ENCODE measurements around the gene LRRC23. TPM values are rescaled to one million over a fixed set of nuclear protein-coding genes. Genes with fewer than 3 reads are reported as not detected.

Gene LRRC23
- total and polyA plus RNA-seq, 9 of the 15 experiments (the other 6 are each of a cell fraction or from before 2014, with no cell fraction given): 2.2 to 7.0 (median 3.0) TPM

DNA sequence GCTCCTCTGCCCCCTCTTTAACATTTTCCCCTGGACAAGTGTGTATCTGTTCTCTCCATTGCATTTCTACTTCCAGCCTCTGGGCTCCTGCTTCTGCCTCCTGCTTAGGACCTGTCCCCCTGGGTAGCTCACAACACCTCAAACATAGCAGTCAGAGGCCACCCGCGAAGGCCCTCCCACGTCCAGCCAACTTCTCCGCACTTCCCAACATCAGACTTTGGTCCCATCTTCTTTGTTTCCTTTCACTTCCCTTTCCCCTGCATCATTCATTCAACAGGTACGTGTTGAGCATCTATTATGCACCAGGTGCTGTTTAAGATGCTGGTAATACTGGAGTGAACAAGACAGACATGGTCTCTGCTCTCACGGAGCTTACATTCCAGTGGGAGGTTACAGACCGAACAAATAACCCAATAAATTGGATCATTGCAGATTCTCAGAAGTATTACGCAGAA, 42.3 kb downstream of the LRRC23 start:
- no peaks in the 10 kb centered on the region for H3K27me3 ChIP-seq (ENCODE audit: control insufficient read depth in 2 of 2, insufficient read depth in 2 of 2, low read length in 2 of 2)
- in situ Hi-C loops (cut with MboI) (no loop called here), intact Hi-C loops (cut with micrococcal nuclease) (loop anchor here (1.0 kb wide), 1 partner anchor 13 kb away; no protein-coding TSS in a partner anchor)
- no peaks in the 10 kb centered on the region for H4K20me1 ChIP-seq (replicated peaks; ENCODE audit: control insufficient read depth, insufficient read depth, low read length)
- ChIA-PET CTCF (ENCODE audit: low intra/inter-chr PET ratio) (interaction anchor here (1.2 kb wide), 1 partner anchor 18 kb away, joined by 4 read pairs; no protein-coding TSS in a partner anchor), POLR2A (interaction anchor here (0.5 to 6.3 kb wide), 7 partner anchors 12 to 164 kb away, joined by 3 to 98 read pairs (median 4); partner anchors contain the start of gene ATN1)
- DNase-seq (ENCODE audit: extremely low read depth in 1 of 4, low spot score in 3 of 4) (no peak), FAIRE-seq (peak; percentile 35), ATAC-seq (no peak)
- peaks cover 13 to 54% of the 10 kb centered on the region in 2 experiments for H3K4me1 ChIP-seq (replicated peaks in 1 of 2; ENCODE audit: control insufficient read depth in 2 of 2, insufficient read depth in 2 of 2, low read length in 2 of 2)
- H3K9me1 ChIP-seq (ENCODE audit: control insufficient read depth, insufficient read depth, low read length): no peaks in the 10 kb centered on the region
- peaks cover 13% of the 10 kb centered on the region for H3K79me2 ChIP-seq (ENCODE audit: control insufficient read depth, insufficient read depth, low read length)
- peaks cover 4% of the 10 kb centered on the region; the same call in 1 of the 3 replicates for H3K36me3 ChIP-seq (ENCODE audit: control insufficient read depth, insufficient read depth, low read length)
- WGBS (ENCODE audit: insufficient coverage, low coverage, missing lambda C conversion rate): 72% methylated on average over 8 of the region's 8 CpGs
- peak overlapping the region; percentile 13; the same call in 1 of the 2 replicates for H3K4me3 ChIP-seq
- BruUV-seq (replicated peaks): no TSS peak
- peak overlapping the region; percentile 34 for H2AFZ ChIP-seq (ENCODE audit: low read depth, low read length)
- no peak overlapping the region; a peak in 1 of 4 replicates for H3K9ac ChIP-seq (ENCODE audit: insufficient read depth in 1 of 2, low read depth in 2 of 2, low read length in 2 of 2)
- H3K27ac ChIP-seq (ENCODE audit: extremely low read depth, low read depth, low read length): no peak overlapping the region
- H3K4me2 ChIP-seq (ENCODE audit: insufficient read depth, low read length): peak overlapping the region; percentile 47; the same call in 1 of the 2 replicates
- no peaks in the 10 kb centered on the region for H3K9me3 ChIP-seq (replicated peaks; ENCODE audit: control insufficient read depth, insufficient read depth, low read depth, low read length)
- TF ChIP-seq, protein P1, sequence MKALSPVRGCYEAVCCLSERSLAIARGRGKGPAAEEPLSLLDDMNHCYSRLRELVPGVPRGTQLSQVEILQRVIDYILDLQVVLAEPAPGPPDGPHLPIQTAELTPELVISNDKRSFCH (CRISPR knock-in tag; IDR thresholded peaks at IDR 0.05): no peak
- TF ChIP-seq, protein P1 (tag; IDR thresholded peaks at IDR 0.05): no peak
- TF ChIP-seq HCFC1 (IDR thresholded peaks at IDR 0.05; ENCODE audit: low read depth, low read length) (no peak), HMG20A (CRISPR knock-in tag; conservative IDR thresholded peaks at IDR 0.05) (no peak), SIN3A (IDR thresholded peaks at IDR 0.05; ENCODE audit: borderline replicate concordance in 2 of 2, control insufficient read depth in 1 of 2, low read depth in 2 of 2, low read length in 2 of 2) (no peak), ZNF830 (CRISPR knock-in tag; IDR thresholded peaks at IDR 0.05) (no peak), ZBED1 (IDR thresholded peaks at IDR 0.05) (no peak; the same call in 1 of the 2 replicates), MCM3 (IDR thresholded peaks at IDR 0.05) (no peak), POU5F1 (IDR thresholded peaks at IDR 0.05; ENCODE audit: borderline replicate concordance, low read depth, low read length, partially characterized antibody) (no peak), NCOA6 (IDR thresholded peaks at IDR 0.05) (no peak)
- TF ChIP-seq, protein P2, sequence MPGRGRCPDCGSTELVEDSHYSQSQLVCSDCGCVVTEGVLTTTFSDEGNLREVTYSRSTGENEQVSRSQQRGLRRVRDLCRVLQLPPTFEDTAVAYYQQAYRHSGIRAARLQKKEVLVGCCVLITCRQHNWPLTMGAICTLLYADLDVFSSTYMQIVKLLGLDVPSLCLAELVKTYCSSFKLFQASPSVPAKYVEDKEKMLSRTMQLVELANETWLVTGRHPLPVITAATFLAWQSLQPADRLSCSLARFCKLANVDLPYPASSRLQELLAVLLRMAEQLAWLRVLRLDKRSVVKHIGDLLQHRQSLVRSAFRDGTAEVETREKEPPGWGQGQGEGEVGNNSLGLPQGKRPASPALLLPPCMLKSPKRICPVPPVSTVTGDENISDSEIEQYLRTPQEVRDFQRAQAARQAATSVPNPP (IDR thresholded peaks at IDR 0.05; ENCODE audit: borderline replicate concordance, insufficient read depth, insufficient read length): no peak
- TF ChIP-seq, protein P3, sequence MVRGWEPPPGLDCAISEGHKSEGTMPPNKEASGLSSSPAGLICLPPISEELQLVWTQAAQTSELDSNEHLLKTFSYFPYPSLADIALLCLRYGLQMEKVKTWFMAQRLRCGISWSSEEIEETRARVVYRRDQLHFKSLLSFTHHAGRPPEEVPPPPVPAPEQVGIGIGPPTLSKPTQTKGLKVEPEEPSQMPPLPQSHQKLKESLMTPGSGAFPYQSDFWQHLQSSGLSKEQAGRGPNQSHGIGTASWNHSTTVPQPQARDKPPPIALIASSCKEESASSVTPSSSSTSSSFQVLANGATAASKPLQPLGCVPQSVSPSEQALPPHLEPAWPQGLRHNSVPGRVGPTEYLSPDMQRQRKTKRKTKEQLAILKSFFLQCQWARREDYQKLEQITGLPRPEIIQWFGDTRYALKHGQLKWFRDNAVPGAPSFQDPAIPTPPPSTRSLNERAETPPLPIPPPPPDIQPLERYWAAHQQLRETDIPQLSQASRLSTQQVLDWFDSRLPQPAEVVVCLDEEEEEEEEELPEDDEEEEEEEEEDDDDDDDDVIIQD (CRISPR knock-in tag; IDR thresholded peaks at IDR 0.05): no peak
- TF ChIP-seq, protein P4, sequence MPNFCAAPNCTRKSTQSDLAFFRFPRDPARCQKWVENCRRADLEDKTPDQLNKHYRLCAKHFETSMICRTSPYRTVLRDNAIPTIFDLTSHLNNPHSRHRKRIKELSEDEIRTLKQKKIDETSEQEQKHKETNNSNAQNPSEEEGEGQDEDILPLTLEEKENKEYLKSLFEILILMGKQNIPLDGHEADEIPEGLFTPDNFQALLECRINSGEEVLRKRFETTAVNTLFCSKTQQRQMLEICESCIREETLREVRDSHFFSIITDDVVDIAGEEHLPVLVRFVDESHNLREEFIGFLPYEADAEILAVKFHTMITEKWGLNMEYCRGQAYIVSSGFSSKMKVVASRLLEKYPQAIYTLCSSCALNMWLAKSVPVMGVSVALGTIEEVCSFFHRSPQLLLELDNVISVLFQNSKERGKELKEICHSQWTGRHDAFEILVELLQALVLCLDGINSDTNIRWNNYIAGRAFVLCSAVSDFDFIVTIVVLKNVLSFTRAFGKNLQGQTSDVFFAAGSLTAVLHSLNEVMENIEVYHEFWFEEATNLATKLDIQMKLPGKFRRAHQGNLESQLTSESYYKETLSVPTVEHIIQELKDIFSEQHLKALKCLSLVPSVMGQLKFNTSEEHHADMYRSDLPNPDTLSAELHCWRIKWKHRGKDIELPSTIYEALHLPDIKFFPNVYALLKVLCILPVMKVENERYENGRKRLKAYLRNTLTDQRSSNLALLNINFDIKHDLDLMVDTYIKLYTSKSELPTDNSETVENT (CRISPR knock-in tag; IDR thresholded peaks at IDR 0.05): no peak
- TF ChIP-seq, protein P5, sequence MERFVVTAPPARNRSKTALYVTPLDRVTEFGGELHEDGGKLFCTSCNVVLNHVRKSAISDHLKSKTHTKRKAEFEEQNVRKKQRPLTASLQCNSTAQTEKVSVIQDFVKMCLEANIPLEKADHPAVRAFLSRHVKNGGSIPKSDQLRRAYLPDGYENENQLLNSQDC (CRISPR knock-in tag; IDR thresholded peaks at IDR 0.05): no peak
